Measurements from ENCODE around the gene BCAS3.

BCAS3 gene

DNA sequence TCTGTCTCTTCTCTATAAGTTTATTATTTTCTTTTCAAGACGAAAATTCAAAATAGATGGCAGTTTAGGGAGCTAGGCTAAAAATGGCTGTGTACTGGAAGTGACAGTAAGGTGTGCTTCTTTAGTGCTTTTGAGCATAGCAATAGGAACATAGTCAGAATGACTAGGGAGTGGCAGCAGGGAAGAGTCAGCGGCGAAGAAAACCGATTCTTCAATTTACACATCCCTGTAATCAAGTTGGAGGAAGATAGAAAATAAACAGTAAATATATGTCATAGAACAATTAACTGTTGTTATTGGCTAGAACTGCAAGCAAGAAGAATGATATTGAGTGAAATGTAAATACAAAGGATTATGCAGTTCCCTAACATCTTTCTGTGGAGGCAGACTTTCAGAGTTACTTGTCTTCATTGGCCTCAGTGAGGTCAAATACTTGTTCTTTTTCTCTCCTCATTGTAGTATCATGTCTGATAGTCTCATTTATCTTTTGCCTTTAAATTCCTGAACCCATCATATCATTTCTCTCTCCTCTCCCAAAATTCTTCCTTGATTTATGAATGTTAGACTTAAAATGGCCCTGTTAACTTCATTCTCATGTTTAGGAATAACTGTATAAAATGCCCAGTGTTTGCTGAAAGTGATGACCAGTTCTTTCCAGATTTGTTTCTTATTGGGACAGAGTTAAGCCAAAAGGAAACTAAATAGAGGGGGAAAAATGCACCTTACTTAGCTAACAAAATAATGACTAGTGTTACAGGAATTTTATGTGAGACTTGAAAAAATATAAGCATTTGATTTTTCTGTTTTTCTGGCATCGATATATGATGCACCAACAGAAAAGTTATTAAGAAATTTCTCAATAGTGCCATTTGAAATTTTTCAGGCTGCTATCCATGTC is 211.4 kb downstream of the BCAS3 start:
- H2AFZ ChIP-seq (ENCODE audit: low read length) = no peak overlapping the region
- no peak for TF ChIP-seq CTCF (IDR thresholded peaks at IDR 0.05; ENCODE audit: low read length)
- no peak for TF ChIP-seq EZH2 (IDR thresholded peaks at IDR 0.05; ENCODE audit: borderline replicate concordance, low read length)
- peaks cover 26% of the 10 kb centered on the region for H3K36me3 ChIP-seq (ENCODE audit: insufficient read depth, low read length)
- H3K4me1 ChIP-seq (ENCODE audit: insufficient read depth, low read length, severe bottlenecking) = peaks cover 21% of the 10 kb centered on the region
- no peaks in the 10 kb centered on the region for H3K9me3 ChIP-seq (ENCODE audit: low read length)
- H3K9me2 ChIP-seq (ENCODE audit: low read depth, low read length) = no peaks in the 10 kb centered on the region
- H3K27me3 ChIP-seq (ENCODE audit: insufficient read depth, low read length) = no peaks in the 10 kb centered on the region
- H4K20me1 ChIP-seq (ENCODE audit: insufficient read depth, low read length) = no peaks in the 10 kb centered on the region
- H3K4me3 ChIP-seq (ENCODE audit: low read depth, low read length, poor library complexity, severe bottlenecking) = peak overlapping the region; percentile 98
- peak overlapping the region; percentile 7 for H3K27ac ChIP-seq (ENCODE audit: low read depth, low read length, poor library complexity, severe bottlenecking)
- H3F3A ChIP-seq (ENCODE audit: insufficient read depth, low read length) = peaks cover 3% of the 10 kb centered on the region; the same call in 1 of the 2 replicates
- H3K79me2 ChIP-seq (ENCODE audit: insufficient read depth, low read length) = peaks cover 23% of the 10 kb centered on the region
- peak overlapping the region; percentile 98 for H3K4me2 ChIP-seq (ENCODE audit: low read length)
- H3K9ac ChIP-seq (ENCODE audit: low read length) = peak overlapping the region; percentile 99

GRCh38 chr17:60891149-60891548 is 213.5 kb downstream of the BCAS3 start:
- Histone ChIP-seq H3K36me3 (ENCODE audit: insufficient read depth, low read length) (peaks cover 26% of the 10 kb centered on the region), H3K9ac (ENCODE audit: low read length) (no peak overlapping the region), H2AFZ (ENCODE audit: low read length) (no peak overlapping the region), H4K20me1 (ENCODE audit: insufficient read depth, low read length) (no peaks in the 10 kb centered on the region), H3K79me2 (ENCODE audit: insufficient read depth, low read length) (peaks cover 23% of the 10 kb centered on the region), H3K27ac (ENCODE audit: low read depth, low read length, poor library complexity, severe bottlenecking) (no peak overlapping the region), H3K9me2 (ENCODE audit: low read depth, low read length) (no peaks in the 10 kb centered on the region), H3K9me3 (ENCODE audit: low read length) (no peaks in the 10 kb centered on the region), H3K4me1 (ENCODE audit: insufficient read depth, low read length, severe bottlenecking) (peaks cover 21% of the 10 kb centered on the region), H3F3A (ENCODE audit: insufficient read depth, low read length) (peaks cover 3% of the 10 kb centered on the region; the same call in 1 of the 2 replicates), H3K4me3 (ENCODE audit: low read depth, low read length, poor library complexity, severe bottlenecking) (no peak overlapping the region), H3K27me3 (ENCODE audit: insufficient read depth, low read length) (no peaks in the 10 kb centered on the region), H3K4me2 (ENCODE audit: low read length) (no peak overlapping the region)
- TF ChIP-seq EZH2 (IDR thresholded peaks at IDR 0.05; ENCODE audit: borderline replicate concordance, low read length) = no peak
- no peak for TF ChIP-seq CTCF (IDR thresholded peaks at IDR 0.05; ENCODE audit: low read length)

- H3K27me3 ChIP-seq (ENCODE audit: insufficient read depth, low read length) = no peaks in the 10 kb centered on the region
- H3K4me1 ChIP-seq (ENCODE audit: insufficient read depth, low read length, severe bottlenecking) = peaks cover 13% of the 10 kb centered on the region
- no peak overlapping the region for H3K4me3 ChIP-seq (ENCODE audit: low read depth, low read length, poor library complexity, severe bottlenecking)
- H3F3A ChIP-seq (ENCODE audit: insufficient read depth, low read length) = peaks cover 3% of the 10 kb centered on the region; the same call in 1 of the 2 replicates
- H3K4me2 ChIP-seq (ENCODE audit: low read length) = no peak overlapping the region
- TF ChIP-seq CTCF (IDR thresholded peaks at IDR 0.05; ENCODE audit: low read length) = no peak
- no peak for TF ChIP-seq EZH2 (IDR thresholded peaks at IDR 0.05; ENCODE audit: borderline replicate concordance, low read length)
- H4K20me1 ChIP-seq (ENCODE audit: insufficient read depth, low read length) = no peaks in the 10 kb centered on the region
- no peak overlapping the region for H3K27ac ChIP-seq (ENCODE audit: low read depth, low read length, poor library complexity, severe bottlenecking)
- no peak overlapping the region for H2AFZ ChIP-seq (ENCODE audit: low read length)
- no peak overlapping the region for H3K9ac ChIP-seq (ENCODE audit: low read length)
- H3K9me2 ChIP-seq (ENCODE audit: low read depth, low read length) = no peaks in the 10 kb centered on the region
- H3K79me2 ChIP-seq (ENCODE audit: insufficient read depth, low read length) = peaks cover 26% of the 10 kb centered on the region
- H3K36me3 ChIP-seq (ENCODE audit: insufficient read depth, low read length) = peaks cover 32% of the 10 kb centered on the region
- peaks cover 3% of the 10 kb centered on the region; the same call in 1 of the 2 replicates for H3K9me3 ChIP-seq (ENCODE audit: low read length)
Observed at GRCh38 chr17:60893475-60893874, 215.8 kb downstream of the BCAS3 start.

All from OCI-LY1 (cell line).